ENCODE measurements around the gene HDAC4. TPM values are rescaled to one million over a fixed set of nuclear protein-coding genes. Genes with fewer than 3 reads are reported as not detected.

HDAC4 gene
- total and polyA plus RNA-seq, 2 of the 8 experiments (the other 6 are each of a cell fraction or from before 2014, with no cell fraction given): 15.4 to 31.5 TPM

GRCh38 chr2:239173301-239173700 lies 227.5 kb downstream of the HDAC4 start:
- CTCF ChIA-PET (ENCODE audit: partially characterized antibody): no interaction called here
- DNase-seq (ENCODE audit: low read depth in 1 of 2, low spot score in 2 of 2): no peak
- no peak overlapping the region for H2BK120ac ChIP-seq (replicated peaks; ENCODE audit: low read depth, low read length)

More at GRCh38 chr2:239173301-239173700, 227.5 kb downstream of the HDAC4 start:
- Histone ChIP-seq H3K4me1 (replicated peaks in 1 of 4; ENCODE audit: control insufficient read depth in 3 of 4, insufficient read depth in 4 of 4, low read length in 3 of 4) (no peaks in the 10 kb centered on the region), H3K4me2 (ENCODE audit: insufficient read depth in 1 of 2, low read depth in 2 of 2, low read length in 2 of 2) (no peak overlapping the region), H3K4ac (replicated peaks; ENCODE audit: insufficient read length, low read depth, low read length) (no peak overlapping the region), H2AFZ (ENCODE audit: low read length) (no peak overlapping the region), H3K4me3 (ENCODE audit: extremely low read depth in 1 of 4, insufficient read depth in 2 of 4, low read depth in 3 of 4, low read length in 4 of 4) (no peak overlapping the region), H4K8ac (ENCODE audit: extremely low read depth, insufficient read depth, low read length) (no peak overlapping the region), H2BK20ac (ENCODE audit: low read length) (no peak overlapping the region), H3K27ac (ENCODE audit: low read depth, low read length) (no peak overlapping the region), H3K79me1 (ENCODE audit: low read depth, low read length) (no peaks in the 10 kb centered on the region), H2BK12ac (ENCODE audit: low read depth, low read length) (no peak overlapping the region), H2AK5ac (ENCODE audit: low read depth, low read length) (no peak overlapping the region), H3K9ac (replicated peaks in 1 of 4; ENCODE audit: extremely low read depth in 1 of 4, low read depth in 3 of 4, low read length in 3 of 4) (no peak overlapping the region), H3K18ac (ENCODE audit: extremely low read depth, low read length) (no peak overlapping the region), H4K91ac (replicated peaks; ENCODE audit: insufficient read length, low read length) (no peak overlapping the region), H3K36me3 (ENCODE audit: control insufficient read depth in 2 of 4, insufficient read depth in 4 of 4, low read length in 3 of 4) (peaks cover 0 to 20% (median 6%) of the 10 kb centered on the region in 4 experiments; a peak in 5 of 8 replicates), H3K9me3 (ENCODE audit: insufficient read depth in 2 of 2, low read depth in 1 of 2, low read length in 1 of 2) (peaks cover 26 to 34% of the 10 kb centered on the region in 2 experiments), H3K23me2 (ENCODE audit: low read depth, low read length) (no peaks in the 10 kb centered on the region), H3K56ac (replicated peaks; ENCODE audit: insufficient read length, low read depth, low read length) (no peak overlapping the region), H2BK5ac (ENCODE audit: low read depth, low read length) (no peak overlapping the region), H4K5ac (ENCODE audit: insufficient read length, low read depth, low read length) (no peak overlapping the region), H4K20me1 (replicated peaks in 1 of 2; ENCODE audit: control insufficient read depth in 1 of 2, insufficient read depth in 2 of 2, low read length in 2 of 2) (no peaks in the 10 kb centered on the region), H2BK15ac (ENCODE audit: low read length) (no peak overlapping the region), H3K27me3 (replicated peaks in 1 of 4; ENCODE audit: control insufficient read depth in 3 of 4, extremely low read depth in 1 of 4, insufficient read depth in 3 of 4, low read length in 3 of 4) (no peaks in the 10 kb centered on the region), H3K14ac (ENCODE audit: insufficient read length) (no peak overlapping the region), H3K79me2 (ENCODE audit: control insufficient read depth in 1 of 2, insufficient read depth in 2 of 2, low read length in 2 of 2) (no peaks in the 10 kb centered on the region), H3K23ac (ENCODE audit: insufficient read length) (no peak overlapping the region)
- TF ChIP-seq EZH2 (IDR thresholded peaks at IDR 0.05; ENCODE audit: low read depth, low read length, severe bottlenecking) (no peak), CBX8 (IDR thresholded peaks at IDR 0.05; ENCODE audit: borderline replicate concordance, low read depth, low read length) (no peak), BRCA1 (IDR thresholded peaks at IDR 0.05; ENCODE audit: low read depth, low read length) (no peak)
- no peak for FAIRE-seq
- POLR2A ChIA-PET (ENCODE audit: partially characterized antibody): no interaction called here
- WGBS, 2 experiments (ENCODE audit: extremely low coverage in 1 of 2, insufficient coverage in 1 of 2, insufficient read length in 1 of 2, insufficient replicate concordance in 2 of 2, low coverage in 1 of 2, low lambda C conversion rate in 2 of 2, missing lambda C conversion rate in 1 of 2): 90% methylated on average over 1 of the region's 1 CpG; no CpG with 5 or more reads in 1 of the 2 experiments

All from H1 (cell line).